GM10266 (cell line): ENCODE results near the gene RAB7B.

Source experiments
- DNase-seq: peaks from one replicate; pipeline ENCODE4 v3.0.0; 2012; ENCODE audit errors: extremely low spot score
- TF ChIP-seq, protein P1 (sequence below): IDR thresholded peaks from 2 replicates; pipeline ENCODE4 v1.5.1; 2012; ENCODE audit warnings: mild to moderate bottlenecking, low read depth; ENCODE audit not compliant: control insufficient read depth, insufficient read depth; ENCODE audit errors: missing control alignments

The RAB7B gene

GRCh38 chr1:205940710-205941109 is 62.5 kb downstream of the RAB7B start:
- no peak for DNase-seq
- TF ChIP-seq, protein P1, sequence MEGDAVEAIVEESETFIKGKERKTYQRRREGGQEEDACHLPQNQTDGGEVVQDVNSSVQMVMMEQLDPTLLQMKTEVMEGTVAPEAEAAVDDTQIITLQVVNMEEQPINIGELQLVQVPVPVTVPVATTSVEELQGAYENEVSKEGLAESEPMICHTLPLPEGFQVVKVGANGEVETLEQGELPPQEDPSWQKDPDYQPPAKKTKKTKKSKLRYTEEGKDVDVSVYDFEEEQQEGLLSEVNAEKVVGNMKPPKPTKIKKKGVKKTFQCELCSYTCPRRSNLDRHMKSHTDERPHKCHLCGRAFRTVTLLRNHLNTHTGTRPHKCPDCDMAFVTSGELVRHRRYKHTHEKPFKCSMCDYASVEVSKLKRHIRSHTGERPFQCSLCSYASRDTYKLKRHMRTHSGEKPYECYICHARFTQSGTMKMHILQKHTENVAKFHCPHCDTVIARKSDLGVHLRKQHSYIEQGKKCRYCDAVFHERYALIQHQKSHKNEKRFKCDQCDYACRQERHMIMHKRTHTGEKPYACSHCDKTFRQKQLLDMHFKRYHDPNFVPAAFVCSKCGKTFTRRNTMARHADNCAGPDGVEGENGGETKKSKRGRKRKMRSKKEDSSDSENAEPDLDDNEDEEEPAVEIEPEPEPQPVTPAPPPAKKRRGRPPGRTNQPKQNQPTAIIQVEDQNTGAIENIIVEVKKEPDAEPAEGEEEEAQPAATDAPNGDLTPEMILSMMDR: no peak

DNA sequence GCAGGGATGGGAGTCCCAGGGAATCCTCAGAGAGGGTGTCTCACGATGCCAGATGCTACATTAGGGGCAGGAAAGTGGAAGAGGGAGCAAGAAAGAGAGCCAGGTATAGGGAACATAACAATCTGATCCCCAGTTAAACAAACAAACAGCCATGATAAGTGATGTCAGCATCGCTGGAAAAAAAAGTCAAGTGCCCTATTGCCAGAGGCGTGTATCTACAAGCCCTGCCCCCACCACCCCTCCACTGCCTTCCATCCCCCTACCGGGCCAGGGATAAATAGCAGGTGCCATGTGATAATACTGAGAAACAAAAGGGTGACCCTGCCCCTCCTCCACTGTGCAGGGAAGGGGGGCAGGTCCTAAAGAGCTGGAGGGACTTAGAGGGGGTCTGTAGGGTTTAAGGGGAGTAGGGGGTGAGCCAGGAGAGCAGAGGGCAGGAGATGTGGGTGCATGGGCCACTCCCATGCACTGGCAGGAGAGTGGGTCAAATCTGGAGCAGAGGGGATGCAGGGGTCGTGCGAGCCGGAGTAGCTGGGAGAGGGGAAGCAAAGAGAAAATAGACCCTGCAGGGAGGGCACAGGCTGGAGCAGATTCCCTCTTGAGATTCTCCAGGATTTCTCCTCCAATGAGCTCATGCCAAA is 63.4 kb downstream of the RAB7B start:
- DNase-seq: no peak
- TF ChIP-seq, protein P1: no peak

DNA sequence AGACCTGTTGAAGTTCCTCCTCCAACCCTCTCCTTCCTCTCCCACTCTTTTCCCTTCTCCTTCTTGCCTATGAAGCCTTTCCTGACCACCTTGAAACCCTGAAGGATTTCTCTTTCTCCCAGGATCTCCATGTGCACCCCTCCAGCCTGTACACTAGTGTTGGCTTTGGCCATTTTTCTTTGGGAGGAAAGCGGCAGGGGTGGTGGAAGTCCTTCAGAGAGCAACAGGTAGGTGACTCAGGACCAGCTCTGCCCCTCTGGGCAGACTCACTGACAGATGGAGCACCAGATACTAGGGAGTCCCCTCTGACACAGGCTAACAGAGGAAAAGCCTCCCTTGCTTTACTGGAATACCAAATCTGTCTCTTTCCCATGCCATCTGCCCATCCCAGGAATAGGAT is 64.5 kb downstream of the RAB7B start:
- no peak for DNase-seq
- TF ChIP-seq, protein P1: no peak

GRCh38 chr1:205936846-205937586 is 66.2 kb downstream of the RAB7B start:
- no peak for DNase-seq
- TF ChIP-seq, protein P1: no peak

DNA sequence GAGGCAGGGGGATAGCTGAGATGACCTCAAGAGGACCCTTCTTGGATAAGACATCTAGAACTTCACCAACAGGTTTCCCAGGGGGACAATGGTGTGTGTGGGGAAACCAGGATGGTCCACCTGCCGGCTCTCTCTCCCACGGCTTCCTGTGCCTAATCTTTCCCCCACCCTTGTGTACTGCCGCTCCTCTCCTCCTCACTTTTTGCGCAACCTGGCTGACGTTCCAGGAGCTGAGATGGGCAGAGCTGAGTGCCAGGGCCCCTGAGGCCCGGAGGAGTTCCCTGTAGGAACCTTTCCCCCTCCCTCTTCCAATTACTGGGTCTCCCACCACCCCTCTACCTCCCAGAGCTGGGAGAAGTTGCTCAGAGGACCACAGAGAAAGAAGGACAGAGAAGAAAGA is 66.9 kb downstream of the RAB7B start:
- no peak for DNase-seq
- TF ChIP-seq, protein P1: no peak

GRCh38 chr1:205935869-205936268 is 67.3 kb downstream of the RAB7B start:
- TF ChIP-seq, protein P1: no peak
- no peak for DNase-seq

DNA sequence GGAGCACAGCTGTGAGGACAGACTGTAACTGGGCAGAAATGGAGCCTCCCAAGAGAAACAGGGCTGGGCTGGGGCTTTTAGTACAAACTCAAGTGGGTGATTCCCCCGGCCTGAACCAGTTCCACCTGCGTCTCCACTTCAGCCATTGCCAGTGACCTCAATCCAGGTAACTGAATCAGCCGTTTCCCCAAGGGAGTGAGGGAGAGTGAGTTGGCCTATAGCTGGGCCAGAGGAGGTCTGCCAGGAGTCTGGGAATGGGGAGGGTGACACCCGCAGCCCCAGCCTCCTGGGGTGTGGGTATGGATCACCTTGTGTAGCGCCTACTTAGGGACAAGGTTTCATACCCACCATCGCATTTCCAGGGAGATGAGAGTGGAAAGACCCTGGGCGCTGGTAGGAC is 68.4 kb downstream of the RAB7B start:
- TF ChIP-seq, protein P1: no peak
- DNase-seq: no peak
